Activated naive CD8-positive, alpha-beta T cell treated with anti-CD3 and anti-CD28 coated beads, Interleukin-2, amount 50 U/mL, for 24 hours (primary cell): Measurements from ENCODE around the gene SHB.

Source experiments
- ATAC-seq: fragments of 150-1000 bp; cut with Tn5 transposase; one replicate; pipeline ENCODE4 v1.10.0; 2021
- DNase-seq: peaks from one replicate; pipeline ENCODE4 v3.0.0; 2021
- H3K27ac Mint-ChIP-seq: one replicate; pipeline ENCODE4 v1.8.0; 2021; ENCODE audit warnings: mild to moderate bottlenecking, mixed read lengths
- H3K27me3 Mint-ChIP-seq: one replicate; pipeline ENCODE4 v1.8.0; 2021; ENCODE audit warnings: mixed read lengths
- H3K36me3 Mint-ChIP-seq: one replicate; pipeline ENCODE4 v1.8.0; 2021; ENCODE audit warnings: low read depth, mixed read lengths
- H3K4me1 Mint-ChIP-seq: one replicate; pipeline ENCODE4 v1.8.0; 2021; ENCODE audit warnings: mixed read lengths
- H3K4me3 Mint-ChIP-seq: one replicate; pipeline ENCODE4 v1.8.0; 2021; ENCODE audit warnings: mild to moderate bottlenecking, moderate library complexity, mixed read lengths
- H3K9me3 Mint-ChIP-seq: one replicate; pipeline ENCODE4 v1.8.0; 2021; ENCODE audit warnings: mixed read lengths

The SHB gene

GRCh38 chr9:38031594-38031993 lies 37.4 kb downstream of the SHB start:
- H3K4me1 Mint-ChIP-seq: peaks cover 7% of the 10 kb centered on the region
- H3K36me3 Mint-ChIP-seq: no peaks in the 10 kb centered on the region
- DNase-seq (no peak), ATAC-seq (no peak)
- no peak overlapping the region for H3K27ac Mint-ChIP-seq
- no peak overlapping the region for H3K4me3 Mint-ChIP-seq
- H3K9me3 Mint-ChIP-seq: no peaks in the 10 kb centered on the region
- peaks cover 2% of the 10 kb centered on the region for H3K27me3 Mint-ChIP-seq

DNA sequence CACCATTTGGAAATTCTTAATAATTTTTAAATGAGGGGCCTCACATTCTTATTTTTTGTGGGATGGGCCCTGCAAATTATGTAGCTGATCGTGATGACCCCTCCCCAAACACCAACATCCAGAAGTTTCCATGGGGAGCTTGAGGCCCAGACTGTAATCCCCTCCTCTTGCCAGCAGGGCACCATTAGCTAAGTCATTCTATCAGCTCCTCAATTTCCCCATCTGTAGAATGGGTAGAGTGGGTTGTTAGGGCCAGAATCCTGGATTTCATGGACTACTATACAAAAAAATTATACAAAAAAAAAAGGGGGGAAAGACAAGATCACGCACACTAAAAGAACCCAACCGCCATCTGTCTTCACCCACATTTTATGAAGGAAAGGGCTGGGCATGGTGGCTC lies 38.4 kb downstream of the SHB start:
- DNase-seq (no peak), ATAC-seq (no peak)
- Mint-ChIP-seq H3K9me3 (no peaks in the 10 kb centered on the region), H3K27ac (no peak overlapping the region), H3K36me3 (no peaks in the 10 kb centered on the region), H3K4me3 (no peak overlapping the region), H3K4me1 (peaks cover 4% of the 10 kb centered on the region), H3K27me3 (peaks cover 2% of the 10 kb centered on the region)

- peaks cover 4% of the 10 kb centered on the region for H3K4me1 Mint-ChIP-seq
These were observed 39.0 kb downstream of the SHB start for GRCh38 chr9:38029915-38030638.

GRCh38 chr9:38027714-38028113 lies 41.3 kb downstream of the SHB start:
- Mint-ChIP-seq H3K4me1 (peaks cover 4% of the 10 kb centered on the region), H3K27ac (no peak overlapping the region)

More at GRCh38 chr9:38029915-38030638, 39.0 kb downstream of the SHB start:
- DNase-seq: no peak
- Mint-ChIP-seq H3K27me3 (peaks cover under 1% of the 10 kb centered on the region), H3K4me3 (no peak overlapping the region), H3K27ac (no peak overlapping the region), H3K9me3 (no peaks in the 10 kb centered on the region), H3K36me3 (no peaks in the 10 kb centered on the region)
- peak; percentile 25 for ATAC-seq

GRCh38 chr9:38026840-38027527 lies 42.0 kb downstream of the SHB start:
- ATAC-seq: no peak
- H3K27me3 Mint-ChIP-seq: no peaks in the 10 kb centered on the region
- DNase-seq: no peak
- no peak overlapping the region for H3K4me3 Mint-ChIP-seq
- peaks cover 4% of the 10 kb centered on the region for H3K4me1 Mint-ChIP-seq
- H3K27ac Mint-ChIP-seq: no peak overlapping the region
- no peaks in the 10 kb centered on the region for H3K9me3 Mint-ChIP-seq
- no peaks in the 10 kb centered on the region for H3K36me3 Mint-ChIP-seq

More at GRCh38 chr9:38027714-38028113, 41.3 kb downstream of the SHB start:
- H3K4me3 Mint-ChIP-seq: no peak overlapping the region
- no peaks in the 10 kb centered on the region for H3K9me3 Mint-ChIP-seq
- ATAC-seq (no peak), DNase-seq (no peak)
- H3K27me3 Mint-ChIP-seq: no peaks in the 10 kb centered on the region
- no peaks in the 10 kb centered on the region for H3K36me3 Mint-ChIP-seq

DNA sequence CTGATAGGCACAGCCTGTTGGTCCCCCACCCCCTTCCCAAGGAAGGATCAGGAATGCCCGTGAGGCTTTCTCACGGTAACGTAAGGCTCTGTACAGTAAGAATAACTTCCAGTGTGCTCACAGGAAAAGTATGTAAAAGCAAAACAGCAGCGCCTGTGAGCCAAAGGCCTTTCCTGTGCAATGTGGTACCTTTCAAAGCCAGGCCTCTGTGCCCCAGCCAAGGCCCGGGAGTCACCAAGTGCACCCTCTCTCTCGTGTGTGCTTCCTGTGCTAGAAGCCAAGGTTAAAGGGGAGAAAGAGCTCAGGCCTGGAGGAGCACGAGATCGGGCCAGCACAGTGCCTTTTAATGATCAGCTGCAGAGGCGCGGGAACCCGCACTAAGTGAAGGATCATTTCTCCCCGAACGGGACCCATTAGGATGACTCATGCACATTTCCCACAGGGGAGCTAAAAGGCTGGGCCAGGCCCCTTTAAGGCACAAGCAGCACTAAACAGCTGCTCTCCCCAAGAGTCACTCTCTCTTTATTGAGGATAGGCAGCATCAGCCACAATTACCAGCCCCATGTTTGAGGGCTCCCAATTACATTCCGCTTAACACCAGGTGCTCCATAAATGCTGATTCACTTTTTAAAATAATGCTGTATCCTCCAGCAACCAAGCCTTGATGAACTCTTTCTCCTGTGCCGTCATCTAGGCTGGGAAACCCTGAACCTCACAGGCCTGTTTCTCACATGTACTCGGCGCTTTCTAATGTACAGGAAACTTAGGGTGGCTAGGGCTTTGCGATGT lies 42.8 kb downstream of the SHB start:
- H3K36me3 Mint-ChIP-seq: no peaks in the 10 kb centered on the region
- DNase-seq (no peak), ATAC-seq (no peak)
- peaks cover 4% of the 10 kb centered on the region for H3K4me1 Mint-ChIP-seq
- H3K4me3 Mint-ChIP-seq: no peak overlapping the region
- H3K27me3 Mint-ChIP-seq: no peaks in the 10 kb centered on the region
- no peak overlapping the region for H3K27ac Mint-ChIP-seq
- H3K9me3 Mint-ChIP-seq: no peaks in the 10 kb centered on the region

DNA sequence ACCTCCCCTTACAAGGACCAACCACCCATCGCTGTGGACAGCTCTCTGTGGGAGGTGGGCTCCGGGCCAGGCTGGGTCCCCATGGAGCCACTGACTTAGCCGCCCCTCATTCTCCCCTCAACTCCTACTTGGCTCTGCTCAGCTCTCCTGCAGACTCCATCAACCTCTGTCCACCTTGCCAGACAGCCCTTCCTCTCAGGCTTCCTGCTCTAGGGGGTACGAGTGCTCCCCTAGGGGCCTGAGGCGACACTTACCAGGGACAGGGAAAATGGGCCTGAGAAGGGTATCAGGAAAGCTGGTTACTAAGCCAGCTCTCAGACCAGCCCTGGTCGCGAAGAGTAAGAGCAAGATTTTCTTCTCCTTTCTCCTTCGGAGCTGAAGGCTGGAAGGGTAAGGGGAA lies 43.9 kb downstream of the SHB start:
- no peak overlapping the region for H3K4me3 Mint-ChIP-seq
- H3K4me1 Mint-ChIP-seq: peaks cover 2% of the 10 kb centered on the region
- DNase-seq (no peak), ATAC-seq (no peak)
- no peaks in the 10 kb centered on the region for H3K9me3 Mint-ChIP-seq
- H3K27me3 Mint-ChIP-seq: no peaks in the 10 kb centered on the region
- no peaks in the 10 kb centered on the region for H3K36me3 Mint-ChIP-seq
- no peak overlapping the region for H3K27ac Mint-ChIP-seq

GRCh38 chr9:38024036-38024681 lies 44.9 kb downstream of the SHB start:
- DNase-seq: no peak
- no peak for ATAC-seq
- Mint-ChIP-seq H3K27ac (no peak overlapping the region), H3K9me3 (no peaks in the 10 kb centered on the region), H3K27me3 (no peaks in the 10 kb centered on the region), H3K4me1 (no peaks in the 10 kb centered on the region), H3K36me3 (no peaks in the 10 kb centered on the region), H3K4me3 (no peak overlapping the region)

GRCh38 chr9:38023661-38024035 lies 45.4 kb downstream of the SHB start:
- no peak for DNase-seq
- H3K4me1 Mint-ChIP-seq: no peaks in the 10 kb centered on the region
- ATAC-seq: no peak
- H3K27ac Mint-ChIP-seq: no peak overlapping the region
- no peaks in the 10 kb centered on the region for H3K9me3 Mint-ChIP-seq
- H3K27me3 Mint-ChIP-seq: no peaks in the 10 kb centered on the region
- no peak overlapping the region for H3K4me3 Mint-ChIP-seq
- H3K36me3 Mint-ChIP-seq: no peaks in the 10 kb centered on the region

GRCh38 chr9:38022995-38023394 lies 46.0 kb downstream of the SHB start:
- no peak for ATAC-seq
- no peak overlapping the region for H3K4me3 Mint-ChIP-seq
- H3K36me3 Mint-ChIP-seq: no peaks in the 10 kb centered on the region
- H3K27ac Mint-ChIP-seq: no peak overlapping the region
- no peaks in the 10 kb centered on the region for H3K4me1 Mint-ChIP-seq
- H3K27me3 Mint-ChIP-seq: no peaks in the 10 kb centered on the region
- no peaks in the 10 kb centered on the region for H3K9me3 Mint-ChIP-seq
- no peak for DNase-seq

DNA sequence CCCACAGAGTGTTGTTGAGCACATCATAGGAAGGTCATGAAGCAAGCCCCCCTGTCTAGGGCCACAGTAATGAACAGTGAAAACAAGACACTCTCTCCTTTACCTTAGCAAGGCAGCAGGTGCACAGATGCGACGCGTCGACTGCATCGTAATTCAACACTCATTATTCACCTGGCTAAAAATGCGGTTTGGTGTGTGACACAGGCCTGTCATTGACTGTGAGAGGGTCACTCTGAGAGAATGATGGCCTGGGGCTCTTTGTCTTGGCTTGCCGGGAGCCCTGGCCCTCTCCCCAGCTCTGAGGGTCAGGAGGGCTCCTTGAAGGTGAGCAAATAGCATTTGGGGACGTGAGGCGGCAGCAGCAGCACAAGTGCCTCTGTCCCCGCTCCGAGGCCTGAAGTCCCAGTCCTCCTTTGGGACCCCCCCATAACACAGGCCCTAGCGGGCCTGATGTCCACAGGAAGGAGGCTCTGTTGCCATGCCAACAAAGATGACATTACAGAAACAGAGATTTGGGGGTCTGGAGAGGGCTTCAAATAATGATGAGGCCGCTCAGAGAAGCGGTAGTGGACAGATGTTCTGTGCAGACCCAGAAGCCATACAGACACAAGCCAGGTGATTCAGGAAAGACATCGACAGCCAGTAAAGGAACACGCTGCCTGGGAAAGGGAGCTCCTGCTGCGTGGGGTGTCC lies 46.7 kb downstream of the SHB start:
- Mint-ChIP-seq H3K4me1 (no peaks in the 10 kb centered on the region), H3K27me3 (no peaks in the 10 kb centered on the region), H3K27ac (no peak overlapping the region), H3K9me3 (no peaks in the 10 kb centered on the region), H3K36me3 (no peaks in the 10 kb centered on the region), H3K4me3 (no peak overlapping the region)
- ATAC-seq (no peak), DNase-seq (no peak)

GRCh38 chr9:38020151-38021076 lies 48.6 kb downstream of the SHB start:
- ATAC-seq (no peak), DNase-seq (no peak)
- no peak overlapping the region for H3K4me3 Mint-ChIP-seq

GRCh38 chr9:38019731-38020130 lies 49.3 kb downstream of the SHB start:
- DNase-seq: no peak
- ATAC-seq: no peak
- no peaks in the 10 kb centered on the region for H3K27me3 Mint-ChIP-seq
- H3K4me1 Mint-ChIP-seq: no peaks in the 10 kb centered on the region
- H3K4me3 Mint-ChIP-seq: no peak overlapping the region
- no peaks in the 10 kb centered on the region for H3K9me3 Mint-ChIP-seq
- no peak overlapping the region for H3K27ac Mint-ChIP-seq
- no peaks in the 10 kb centered on the region for H3K36me3 Mint-ChIP-seq

More at GRCh38 chr9:38020151-38021076, 48.6 kb downstream of the SHB start:
- Mint-ChIP-seq H3K36me3 (no peaks in the 10 kb centered on the region), H3K9me3 (no peaks in the 10 kb centered on the region), H3K27me3 (no peaks in the 10 kb centered on the region), H3K4me1 (no peaks in the 10 kb centered on the region), H3K27ac (no peak overlapping the region)
